ENCODE measurements around the gene PTPRG.

The PTPRG gene

GRCh38 chr3:62049033-62049432 lies 487.7 kb downstream of the PTPRG start:
- Mint-ChIP-seq H3K9me3 (no peaks in the 10 kb centered on the region), H3K4me3 (no peak overlapping the region), H3K27ac (no peak overlapping the region), H3K4me1 (ENCODE audit: low read depth) (no peaks in the 10 kb centered on the region), H3K27me3 (no peaks in the 10 kb centered on the region), H3K36me3 (ENCODE audit: low read depth) (no peaks in the 10 kb centered on the region)
- intact Hi-C loops (cut with micrococcal nuclease): no loop called here

DNA sequence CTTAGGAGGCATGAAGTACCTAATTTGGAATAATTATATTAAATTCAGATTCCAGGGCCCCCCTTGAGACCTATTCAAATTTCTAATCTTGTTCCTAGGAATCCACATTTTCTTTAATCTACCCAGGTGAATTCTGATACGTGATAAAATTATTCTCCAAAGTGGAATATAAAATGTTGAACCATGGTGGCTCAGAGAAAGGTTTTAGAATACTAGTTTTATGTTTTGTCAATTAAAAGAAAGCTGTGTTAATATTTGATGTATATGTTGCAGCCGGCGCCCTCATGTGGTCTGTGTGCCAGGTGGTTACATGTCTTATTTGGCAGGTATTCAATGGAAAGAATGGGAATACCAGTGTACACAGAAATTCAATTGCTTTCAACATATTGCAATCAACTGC lies 490.1 kb downstream of the PTPRG start:
- Mint-ChIP-seq H3K27me3 (no peaks in the 10 kb centered on the region), H3K9me3 (no peaks in the 10 kb centered on the region), H3K27ac (no peak overlapping the region), H3K4me1 (ENCODE audit: low read depth) (no peaks in the 10 kb centered on the region), H3K36me3 (ENCODE audit: low read depth) (no peaks in the 10 kb centered on the region), H3K4me3 (no peak overlapping the region)
- intact Hi-C loops (cut with micrococcal nuclease): no loop called here

GRCh38 chr3:62052331-62052730 lies 491.0 kb downstream of the PTPRG start:
- Mint-ChIP-seq H3K36me3 (ENCODE audit: low read depth) (no peaks in the 10 kb centered on the region), H3K27ac (no peak overlapping the region), H3K9me3 (no peaks in the 10 kb centered on the region), H3K27me3 (no peaks in the 10 kb centered on the region), H3K4me1 (ENCODE audit: low read depth) (no peaks in the 10 kb centered on the region), H3K4me3 (no peak overlapping the region)
- intact Hi-C loops (cut with micrococcal nuclease): no loop called here

DNA sequence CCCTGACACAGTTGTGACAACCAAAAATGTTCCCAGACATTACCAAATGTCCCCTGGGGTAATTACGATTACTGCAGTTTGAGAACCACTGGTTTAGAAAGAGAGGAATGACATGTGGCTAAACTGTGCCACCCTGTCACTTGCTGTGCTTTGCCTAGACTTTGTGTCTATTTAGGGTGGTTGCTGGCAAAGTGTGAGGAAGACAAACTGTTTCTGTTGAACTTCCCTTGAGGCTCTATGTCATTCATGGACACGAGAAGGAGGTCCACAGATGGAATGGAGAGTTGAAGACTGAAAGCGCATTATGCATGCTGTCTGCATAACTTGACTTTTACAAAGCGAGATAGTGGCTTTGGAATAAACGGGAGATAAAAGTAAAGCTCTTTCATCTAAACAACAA lies 495.3 kb downstream of the PTPRG start:
- Mint-ChIP-seq H3K4me1 (ENCODE audit: low read depth) (no peaks in the 10 kb centered on the region), H3K36me3 (ENCODE audit: low read depth) (no peaks in the 10 kb centered on the region), H3K27me3 (no peaks in the 10 kb centered on the region), H3K27ac (no peak overlapping the region), H3K4me3 (no peak overlapping the region), H3K9me3 (no peaks in the 10 kb centered on the region)
- intact Hi-C loops (cut with micrococcal nuclease): no loop called here

DNA sequence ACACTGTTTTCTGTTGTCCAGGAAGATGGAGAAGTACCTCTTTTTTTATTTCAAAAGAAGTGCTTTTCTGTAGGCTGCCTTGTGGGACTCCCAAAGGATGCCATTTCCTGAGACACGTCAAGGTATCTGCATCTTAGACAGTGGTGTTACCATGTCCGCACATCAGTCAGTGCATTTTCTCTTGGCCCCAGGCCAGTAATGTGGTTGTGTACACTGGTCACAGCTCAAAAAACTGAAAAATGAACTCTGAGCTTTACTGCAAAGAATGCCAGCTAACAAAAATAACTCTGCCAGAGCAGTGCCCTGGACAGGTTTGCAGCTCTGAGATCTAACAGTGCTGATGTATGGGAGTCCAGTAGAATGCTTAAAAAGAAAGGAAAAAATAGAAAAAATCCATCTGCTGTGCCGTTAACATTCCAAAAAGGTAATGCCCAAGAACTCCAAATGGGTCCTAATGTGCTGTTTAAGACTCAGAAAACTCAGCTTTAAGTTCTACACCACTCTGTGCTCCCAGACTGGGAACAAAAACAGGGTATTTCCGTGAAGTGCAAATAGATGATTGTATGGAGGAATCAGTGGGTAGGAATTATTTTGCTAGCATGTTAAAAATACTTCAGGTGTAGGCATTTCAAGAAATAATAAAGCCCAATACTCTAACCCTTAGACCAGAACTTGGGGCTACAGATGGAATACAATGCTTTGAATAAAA lies 496.1 kb downstream of the PTPRG start:
- Mint-ChIP-seq H3K36me3 (ENCODE audit: low read depth) (no peaks in the 10 kb centered on the region), H3K9me3 (no peaks in the 10 kb centered on the region), H3K4me3 (no peak overlapping the region), H3K4me1 (ENCODE audit: low read depth) (no peaks in the 10 kb centered on the region), H3K27me3 (no peaks in the 10 kb centered on the region), H3K27ac (no peak overlapping the region)
- intact Hi-C loops (cut with micrococcal nuclease): no loop called here

DNA sequence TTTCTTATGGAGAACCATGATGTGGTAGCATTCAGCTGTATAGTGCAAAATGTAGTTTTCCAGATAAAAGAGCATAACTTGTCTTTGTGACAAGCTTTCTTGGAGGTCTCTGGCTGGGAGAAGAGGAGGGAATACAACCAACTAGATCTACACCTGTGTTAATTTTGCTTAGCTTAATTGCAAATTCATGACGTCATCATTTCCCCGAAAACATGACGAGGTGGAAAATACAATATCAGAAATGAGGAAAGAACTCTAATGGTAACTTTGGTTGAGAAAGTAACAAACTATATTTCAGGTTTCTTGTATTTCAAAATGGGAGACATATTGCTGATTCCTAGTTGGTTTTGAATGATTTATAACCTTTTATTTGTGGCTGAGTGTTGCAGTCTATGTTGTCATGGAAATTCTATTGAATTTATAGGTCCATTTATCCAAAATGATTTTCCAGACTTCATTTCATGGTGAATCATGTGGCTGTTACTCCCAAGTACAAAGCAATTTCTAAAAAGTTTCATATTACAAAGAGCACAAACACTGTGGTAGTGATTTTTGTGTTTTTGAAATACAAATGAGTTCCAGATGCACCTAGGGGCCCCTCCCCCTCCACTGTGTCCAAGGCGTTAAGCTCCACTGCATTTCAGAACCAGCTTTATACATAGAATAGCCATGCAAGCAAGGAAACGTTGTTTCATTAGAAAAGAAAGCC lies 504.8 kb downstream of the PTPRG start:
- Mint-ChIP-seq H3K9me3 (no peaks in the 10 kb centered on the region), H3K27me3 (no peaks in the 10 kb centered on the region), H3K4me1 (ENCODE audit: low read depth) (no peaks in the 10 kb centered on the region), H3K36me3 (ENCODE audit: low read depth) (no peaks in the 10 kb centered on the region), H3K27ac (no peak overlapping the region), H3K4me3 (no peak overlapping the region)
- intact Hi-C loops (cut with micrococcal nuclease): no loop called here

GRCh38 chr3:62068337-62068736 lies 507.0 kb downstream of the PTPRG start:
- Mint-ChIP-seq H3K4me1 (ENCODE audit: low read depth) (no peaks in the 10 kb centered on the region), H3K4me3 (no peak overlapping the region), H3K27ac (no peak overlapping the region), H3K27me3 (no peaks in the 10 kb centered on the region), H3K36me3 (ENCODE audit: low read depth) (no peaks in the 10 kb centered on the region), H3K9me3 (no peaks in the 10 kb centered on the region)
- intact Hi-C loops (cut with micrococcal nuclease): no loop called here

DNA sequence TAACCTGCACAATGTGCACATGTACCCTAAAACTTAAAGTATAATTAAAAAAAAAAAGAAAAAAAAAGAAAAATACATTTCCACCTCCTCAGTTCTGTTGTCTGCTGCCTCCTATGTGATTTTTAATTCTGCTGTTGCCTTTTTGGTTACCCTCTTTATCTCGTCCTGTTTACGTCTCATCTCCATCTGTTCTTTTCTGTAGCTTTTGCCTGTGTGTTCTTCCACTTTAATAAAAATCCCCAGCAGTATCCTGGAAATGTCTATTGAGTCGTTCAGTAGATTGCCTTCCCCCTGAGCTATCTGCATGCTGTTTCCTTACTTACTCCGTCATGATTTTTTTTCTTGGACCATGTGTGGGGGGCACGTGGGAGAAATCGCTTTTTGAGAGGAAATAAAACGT lies 509.5 kb downstream of the PTPRG start:
- Mint-ChIP-seq H3K4me1 (ENCODE audit: low read depth) (no peaks in the 10 kb centered on the region), H3K36me3 (ENCODE audit: low read depth) (no peaks in the 10 kb centered on the region), H3K27ac (no peak overlapping the region), H3K27me3 (no peaks in the 10 kb centered on the region), H3K4me3 (no peak overlapping the region), H3K9me3 (no peaks in the 10 kb centered on the region)
- intact Hi-C loops (cut with micrococcal nuclease): no loop called here

DNA sequence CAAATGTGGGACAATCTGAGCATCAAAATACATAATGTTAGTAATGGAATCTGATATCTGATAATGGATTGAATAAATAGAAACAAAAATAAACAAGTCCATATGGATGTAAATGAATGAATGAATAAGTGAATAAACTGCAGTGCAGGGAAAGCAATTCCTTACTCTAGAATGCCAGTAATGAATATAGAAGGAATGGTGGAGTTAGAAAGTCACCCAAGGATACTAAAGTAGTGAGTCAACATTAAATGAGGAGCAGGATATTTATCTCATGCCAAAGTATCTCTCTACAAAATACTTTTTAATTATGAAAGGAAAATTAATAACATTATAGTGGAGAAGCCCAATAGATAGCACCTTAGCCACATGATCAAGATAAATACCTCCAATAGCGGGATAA lies 511.7 kb downstream of the PTPRG start:
- intact Hi-C loops (cut with micrococcal nuclease): no loop called here
- H3K36me3 Mint-ChIP-seq (ENCODE audit: low read depth): no peaks in the 10 kb centered on the region
- H3K27ac Mint-ChIP-seq: no peak overlapping the region
- no peak overlapping the region for H3K4me3 Mint-ChIP-seq
- H3K27me3 Mint-ChIP-seq: no peaks in the 10 kb centered on the region
- H3K9me3 Mint-ChIP-seq: no peaks in the 10 kb centered on the region
- H3K4me1 Mint-ChIP-seq (ENCODE audit: low read depth): no peaks in the 10 kb centered on the region

DNA sequence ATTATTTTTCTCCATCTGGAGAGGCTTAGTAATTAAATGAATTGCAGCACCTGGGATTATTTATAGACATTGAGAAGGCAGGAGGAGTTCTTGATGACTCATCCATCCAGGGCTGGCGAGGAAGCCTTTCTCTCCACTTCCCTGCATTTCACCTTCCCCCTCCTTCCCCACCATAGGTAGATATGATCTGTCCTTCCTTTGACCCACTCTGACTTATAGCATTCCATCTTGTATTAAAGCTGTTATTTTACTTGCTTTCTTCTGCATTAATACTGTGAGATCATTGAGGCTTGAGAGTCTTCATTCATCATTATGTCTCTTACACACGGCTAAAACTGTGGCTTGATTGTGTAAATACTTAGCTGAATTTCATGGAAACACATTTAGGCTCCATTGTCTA lies 523.2 kb downstream of the PTPRG start:
- Mint-ChIP-seq H3K9me3 (no peaks in the 10 kb centered on the region), H3K27ac (no peak overlapping the region), H3K4me3 (no peak overlapping the region), H3K27me3 (no peaks in the 10 kb centered on the region), H3K36me3 (ENCODE audit: low read depth) (no peaks in the 10 kb centered on the region), H3K4me1 (ENCODE audit: low read depth) (no peaks in the 10 kb centered on the region)
- intact Hi-C loops (cut with micrococcal nuclease): no loop called here

GRCh38 chr3:62088472-62089104 lies 527.2 kb downstream of the PTPRG start:
- H3K9me3 Mint-ChIP-seq: no peaks in the 10 kb centered on the region
- no peaks in the 10 kb centered on the region for H3K36me3 Mint-ChIP-seq (ENCODE audit: low read depth)
- H3K4me3 Mint-ChIP-seq: no peak overlapping the region
- intact Hi-C loops (cut with micrococcal nuclease): no loop called here
- H3K27ac Mint-ChIP-seq: no peak overlapping the region
- H3K27me3 Mint-ChIP-seq: no peaks in the 10 kb centered on the region
- no peaks in the 10 kb centered on the region for H3K4me1 Mint-ChIP-seq (ENCODE audit: low read depth)

GRCh38 chr3:62090066-62090465 lies 528.7 kb downstream of the PTPRG start:
- Mint-ChIP-seq H3K36me3 (ENCODE audit: low read depth) (no peaks in the 10 kb centered on the region), H3K4me1 (ENCODE audit: low read depth) (no peaks in the 10 kb centered on the region), H3K4me3 (no peak overlapping the region), H3K27me3 (no peaks in the 10 kb centered on the region), H3K9me3 (no peaks in the 10 kb centered on the region), H3K27ac (no peak overlapping the region)
- intact Hi-C loops (cut with micrococcal nuclease): no loop called here

DNA sequence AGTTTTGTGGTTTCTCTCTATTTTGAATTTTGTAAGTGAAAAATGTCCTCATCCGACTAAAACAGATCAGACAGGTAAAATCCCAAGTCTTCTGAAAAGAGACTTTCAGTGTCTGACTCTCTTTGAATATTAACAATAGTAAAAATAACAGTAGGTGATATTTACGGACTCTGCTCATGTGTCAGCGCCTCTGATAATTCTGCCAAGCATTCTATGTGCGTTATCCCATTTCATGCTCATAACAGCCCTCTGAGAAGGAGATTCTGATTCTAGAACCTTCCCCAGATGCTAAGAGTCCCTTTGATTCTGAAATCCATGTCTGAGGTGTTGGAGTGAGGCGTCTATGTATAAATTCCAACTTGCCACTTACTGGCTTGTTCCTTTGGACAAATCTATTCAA lies 529.1 kb downstream of the PTPRG start:
- no peaks in the 10 kb centered on the region for H3K27me3 Mint-ChIP-seq
- H3K36me3 Mint-ChIP-seq (ENCODE audit: low read depth): no peaks in the 10 kb centered on the region
- H3K27ac Mint-ChIP-seq: no peak overlapping the region
- no peak overlapping the region for H3K4me3 Mint-ChIP-seq
- H3K9me3 Mint-ChIP-seq: no peaks in the 10 kb centered on the region
- H3K4me1 Mint-ChIP-seq (ENCODE audit: low read depth): no peaks in the 10 kb centered on the region
- intact Hi-C loops (cut with micrococcal nuclease): no loop called here

- Mint-ChIP-seq H3K4me3 (no peak overlapping the region), H3K36me3 (ENCODE audit: low read depth) (no peaks in the 10 kb centered on the region), H3K9me3 (no peaks in the 10 kb centered on the region), H3K27me3 (no peaks in the 10 kb centered on the region), H3K4me1 (ENCODE audit: low read depth) (no peaks in the 10 kb centered on the region), H3K27ac (no peak overlapping the region)
- intact Hi-C loops (cut with micrococcal nuclease): no loop called here
Measured at GRCh38 chr3:62093025-62093424, 531.7 kb downstream of the PTPRG start.

All from dendritic cell treated with granulocyte-macrophage colony-stimulating factor and Interleukin-4, amounts not matched to agents 40 ng/mL and 50 ng/mL, for 4 days (primary cell).